Panc1 (cell line): Measurements from ENCODE around the gene OR8D2. TPM values are rescaled to one million over a fixed set of nuclear protein-coding genes. Genes with fewer than 3 reads are reported as not detected.

Experiments used
- ATAC-seq: fragments of 200-7000 bp; cut with Tn5 transposase; 2 replicates; pipeline ENCODE4 v1.9.1; 2020; ENCODE audit warnings: mild to moderate bottlenecking, moderate library complexity
- BruUV-seq: library from RNA; stranded (reverse); fragments of 400-500 nt; replicated peaks from 2 replicates; lab custom pipeline; 2021; lab: Mats Ljungman, UMichigan
- CTCF ChIA-PET: fragments of 300-600 bp; sonication (Branson Sonifier 250); formaldehyde crosslinking; loops from one replicate; lab custom pipeline; 2022; ENCODE audit warnings: antibody characterized with exemption; lab: Charles Lee
- POLR2A ChIA-PET: fragments of 300-600 bp; sonication (Branson Sonifier 250); formaldehyde crosslinking; loops from one replicate; lab custom pipeline; 2022; ENCODE audit warnings: antibody characterized with exemption; lab: Charles Lee
- DNase-seq: peaks from one replicate; pipeline ENCODE4 v3.0.0-alpha.2; 2010; ENCODE audit warnings: low read depth, low spot score
- H3K27ac ChIP-seq: 2 replicates; pipeline ENCODE4 v1.5.1; 2011; ENCODE audit warnings: mild to moderate bottlenecking, low read length, inconsistent platforms
- H3K27me3 ChIP-seq: fragments of 200-500 bp; sonication (Bioruptor generic); 2 replicates; pipeline ENCODE4 v1.6.0; 2014; ENCODE audit warnings: low read length, inconsistent platforms; ENCODE audit not compliant: control insufficient read depth, insufficient read depth
- H3K36me3 ChIP-seq: fragments of 200-500 bp; sonication (Bioruptor generic); 2 replicates; pipeline ENCODE4 v1.5.1; 2014; ENCODE audit warnings: inconsistent platforms, mild to moderate bottlenecking, low read length, moderate library complexity; ENCODE audit not compliant: control insufficient read depth, insufficient read depth
- H3K4me1 ChIP-seq: 2 replicates; pipeline ENCODE4 v1.5.1; 2011; ENCODE audit warnings: inconsistent platforms, mild to moderate bottlenecking, low read length, moderate library complexity; ENCODE audit not compliant: control insufficient read depth, insufficient read depth
- H3K4me3 ChIP-seq, 2 experiments: 2 replicates each; pipeline ENCODE4 v1.5.1; 2011 to 2012; ENCODE audit warnings: low read depth in 2 of 2, low read length in 2 of 2, mild to moderate bottlenecking in 2 of 2, inconsistent platforms in 1 of 2, moderate library complexity in 1 of 2
- H3K9me3 ChIP-seq: fragments of 200-500 bp; sonication (Bioruptor generic); 2 replicates; pipeline ENCODE4 v1.5.1; 2014; ENCODE audit warnings: low read depth, mild to moderate bottlenecking, inconsistent platforms, low read length, moderate library complexity; ENCODE audit not compliant: control insufficient read depth, insufficient read depth
- CTCF ChIP-seq: fragments of 450-650 bp; IDR thresholded peaks from 2 replicates; pipeline ENCODE4 v1.5.1; 2017; ENCODE audit warnings: mild to moderate bottlenecking
- POLR2AphosphoS5 ChIP-seq: IDR thresholded peaks from 2 replicates; pipeline ENCODE4 v1.6.1; 2012; ENCODE audit warnings: mild to moderate bottlenecking, low read depth, low read length, moderate library complexity
- REST ChIP-seq, 2 experiments: IDR thresholded peaks; 2 replicates each; pipeline ENCODE4 v1.6.1; 2011 to 2012; ENCODE audit warnings: low read depth in 2 of 2, control low read depth in 1 of 2, low read length in 1 of 2, mild to moderate bottlenecking in 1 of 2, moderate library complexity in 1 of 2; ENCODE audit not compliant: insufficient read depth in 1 of 2
- SIN3A ChIP-seq: IDR thresholded peaks from 2 replicates; pipeline ENCODE4 v1.6.1; 2012; ENCODE audit warnings: low read depth, mild to moderate bottlenecking, low read length, moderate library complexity, borderline replicate concordance; ENCODE audit not compliant: insufficient read depth
- TCF7L2 ChIP-seq: IDR thresholded peaks from 2 replicates; pipeline ENCODE4 v1.6.1; 2011; ENCODE audit warnings: mild to moderate bottlenecking, low read depth, low read length, inconsistent platforms
- in situ Hi-C: cut with HindIII; loops from 2 replicates; pipeline ENCODE4 v1.10.0; 2016; ENCODE audit warnings: low sequenced_read_pairs, low pct_unique_long_range_greater_than_20kb
- intact Hi-C: fragments of 100-400 bp; cut with micrococcal nuclease; formaldehyde crosslinking; loops from one replicate; pipeline ENCODE4 v1.10.0; 2022; ENCODE audit not compliant: unreplicated experiment
- total RNA-seq: library from RNA; stranded (reverse); gene quantifications from one replicate; pipeline ENCODE4 v1.2.1, GENCODE V29; 2021; ENCODE audit not compliant: unreplicated experiment

OR8D2 gene
- total RNA-seq, 1 experiment from 2014 or later: not detected

DNA sequence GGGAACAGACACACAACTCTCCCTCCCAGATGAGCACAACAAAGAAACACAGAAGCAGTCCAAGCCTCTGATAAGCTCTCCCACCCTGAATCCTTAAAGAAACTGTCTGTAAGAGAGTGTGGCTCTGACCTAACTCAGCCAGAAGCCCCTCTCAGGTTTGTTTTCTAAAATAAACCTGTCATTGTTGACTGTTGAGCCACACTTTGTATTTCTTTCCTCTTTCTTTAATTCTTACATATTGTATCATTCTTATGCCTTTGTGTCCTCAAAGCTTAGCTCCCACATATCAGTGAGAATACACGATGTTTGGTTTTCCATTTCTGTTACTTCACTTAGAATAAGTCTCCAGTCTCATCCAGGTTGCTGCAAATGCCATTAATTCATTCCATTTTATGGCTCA, 7.8 kb upstream of the OR8D2 start:
- intact Hi-C loops: loop anchor here (10.0 kb wide), 1 partner anchor 253 kb away; no protein-coding TSS in a partner anchor
- in situ Hi-C loops: no loop called here
- no peak overlapping the region for H3K27ac ChIP-seq
- ATAC-seq (no peak), DNase-seq (no peak)
- POLR2A ChIA-PET: no interaction called here
- no peaks in the 10 kb centered on the region for H3K9me3 ChIP-seq
- H3K4me3 ChIP-seq: no peak overlapping the region
- CTCF ChIA-PET: no interaction called here
- BruUV-seq: no TSS peak
- no peaks in the 10 kb centered on the region for H3K36me3 ChIP-seq
- H3K4me1 ChIP-seq: no peaks in the 10 kb centered on the region
- H3K27me3 ChIP-seq: no peaks in the 10 kb centered on the region
- TF ChIP-seq CTCF (no peak), REST (IDR thresholded peaks at IDR 0.05; ENCODE audit: insufficient read depth in 1 of 2, low read depth in 2 of 2, low read length in 1 of 2) (no peak), TCF7L2 (no peak), POLR2AphosphoS5 (no peak), SIN3A (no peak)

DNA sequence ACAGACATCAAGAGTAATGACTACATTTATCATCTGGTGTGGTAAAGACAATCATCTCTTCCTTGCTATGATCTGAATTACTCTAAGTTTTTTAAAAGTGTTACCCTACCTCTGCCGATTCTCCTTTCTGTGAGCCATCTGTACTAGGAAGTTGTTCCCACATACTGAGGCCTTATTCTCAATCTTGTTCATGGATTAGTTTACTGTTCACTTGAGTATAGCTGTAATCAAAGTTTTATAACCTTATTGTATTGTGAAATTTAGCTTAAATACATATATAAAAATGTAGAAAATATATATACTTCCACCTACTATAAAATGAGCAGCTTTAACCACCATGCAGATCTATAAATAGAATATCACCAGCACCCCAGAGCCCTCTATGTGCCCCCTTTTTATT, 2.4 kb upstream of the OR8D2 start:
- intact Hi-C loops (loop anchor here (10.0 kb wide), 1 partner anchor 248 kb away; no protein-coding TSS in a partner anchor), in situ Hi-C loops (no loop called here)
- Histone ChIP-seq H3K27me3 (no peaks in the 10 kb centered on the region), H3K27ac (no peak overlapping the region), H3K4me1 (no peaks in the 10 kb centered on the region), H3K9me3 (no peaks in the 10 kb centered on the region), H3K4me3 (no peak overlapping the region), H3K36me3 (no peaks in the 10 kb centered on the region)
- ChIA-PET POLR2A (interaction anchor here (0.6 kb wide), 1 partner anchor 22 kb away, joined by 3 read pairs; no protein-coding TSS in a partner anchor), CTCF (no interaction called here)
- TF ChIP-seq POLR2AphosphoS5 (no peak), CTCF (no peak), TCF7L2 (no peak), SIN3A (no peak), REST (IDR thresholded peaks at IDR 0.05; ENCODE audit: insufficient read depth in 1 of 2, low read depth in 2 of 2, low read length in 1 of 2) (no peak)
- DNase-seq (no peak), ATAC-seq (no peak)
- BruUV-seq: no TSS peak
